Chondrocyte (in vitro differentiated cells): ENCODE results near the gene TELO2. TPM values are rescaled to one million over a fixed set of nuclear protein-coding genes. Genes with fewer than 3 reads are reported as not detected.

Source experiments
- DNase-seq: peaks from one replicate; pipeline ENCODE4 v3.0.0; 2021; ENCODE audit warnings: mixed read lengths, low spot score
- H3K27ac Mint-ChIP-seq: one replicate; pipeline ENCODE4 v1.8.0; 2021; ENCODE audit warnings: mild to moderate bottlenecking, moderate library complexity, mixed read lengths; ENCODE audit not compliant: unreplicated experiment
- H3K27me3 Mint-ChIP-seq: 2 replicates; pipeline ENCODE4 v1.8.0; 2021; ENCODE audit warnings: low read depth, mixed read lengths
- H3K36me3 Mint-ChIP-seq: 2 replicates; pipeline ENCODE4 v1.8.0; 2021; ENCODE audit warnings: low read depth, mixed read lengths
- H3K4me1 Mint-ChIP-seq: 2 replicates; pipeline ENCODE4 v1.8.0; 2021; ENCODE audit warnings: low read depth, mild to moderate bottlenecking, mixed read lengths
- H3K4me3 Mint-ChIP-seq: one replicate; pipeline ENCODE4 v1.8.0; 2021; ENCODE audit warnings: mild to moderate bottlenecking, moderate library complexity, mixed read lengths; ENCODE audit not compliant: unreplicated experiment
- H3K9me3 Mint-ChIP-seq: 2 replicates; pipeline ENCODE4 v1.8.0; 2021; ENCODE audit warnings: low read depth, mixed read lengths
- CTCF ChIP-seq: fragments of 200-600 bp; sonication (generic); IDR thresholded peaks from 2 replicates; pipeline ENCODE4 v1.5.0; 2021; ENCODE audit warnings: antibody characterized with exemption, mild to moderate bottlenecking, moderate library complexity
- total RNA-seq: library from RNA; stranded (reverse); gene quantifications from 3 replicates; pipeline ENCODE4 v1.2.1, GENCODE V29; 2021

The TELO2 gene
- total RNA-seq, 1 donor from 2014 or later = 21.7 TPM

DNA sequence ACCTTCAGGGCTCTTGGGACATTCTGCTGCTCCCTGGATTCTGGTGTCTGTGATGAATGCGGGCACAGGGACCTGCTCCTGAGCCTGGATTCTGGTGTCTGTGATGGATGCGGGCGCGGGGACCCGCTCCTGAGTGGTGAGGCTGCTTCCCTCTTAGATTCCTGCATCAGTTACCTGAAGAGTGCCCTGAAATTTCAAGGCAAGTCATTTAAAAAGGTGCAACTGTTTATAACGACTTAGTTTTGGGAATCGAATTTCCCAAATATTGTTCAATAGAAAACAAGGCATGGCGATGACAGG is 47.3 kb downstream of the TELO2 start:
- Mint-ChIP-seq H3K36me3 (peaks cover 12% of the 10 kb centered on the region), H3K4me3 (no peak overlapping the region), H3K9me3 (no peaks in the 10 kb centered on the region), H3K4me1 (peaks cover 19% of the 10 kb centered on the region), H3K27ac (no peak overlapping the region), H3K27me3 (no peaks in the 10 kb centered on the region)
- no peak for TF ChIP-seq CTCF
- no peak for DNase-seq

- Mint-ChIP-seq H3K27ac (no peak overlapping the region), H3K4me1 (peaks cover 16% of the 10 kb centered on the region), H3K4me3 (no peak overlapping the region), H3K36me3 (peaks cover 11% of the 10 kb centered on the region), H3K27me3 (no peaks in the 10 kb centered on the region), H3K9me3 (no peaks in the 10 kb centered on the region)
- no peak for TF ChIP-seq CTCF
- peak; percentile 69 for DNase-seq
Observed at GRCh38 chr16:1541293-1542165, 48.4 kb downstream of the TELO2 start.

- no peak for DNase-seq
- no peaks in the 10 kb centered on the region for H3K27me3 Mint-ChIP-seq
- no peak overlapping the region for H3K27ac Mint-ChIP-seq
- H3K4me1 Mint-ChIP-seq = peaks cover 12% of the 10 kb centered on the region
- H3K9me3 Mint-ChIP-seq = no peaks in the 10 kb centered on the region
- no peak for TF ChIP-seq CTCF
- H3K4me3 Mint-ChIP-seq = no peak overlapping the region
- H3K36me3 Mint-ChIP-seq = peaks cover 7% of the 10 kb centered on the region
Observed at GRCh38 chr16:1542166-1542500, 49.0 kb downstream of the TELO2 start.

GRCh38 chr16:1542533-1542932 is 49.4 kb downstream of the TELO2 start:
- H3K9me3 Mint-ChIP-seq = no peaks in the 10 kb centered on the region
- H3K27me3 Mint-ChIP-seq = no peaks in the 10 kb centered on the region
- no peak overlapping the region for H3K4me3 Mint-ChIP-seq
- TF ChIP-seq CTCF = no peak
- peaks cover 12% of the 10 kb centered on the region for H3K4me1 Mint-ChIP-seq
- H3K27ac Mint-ChIP-seq = no peak overlapping the region
- peaks cover 6% of the 10 kb centered on the region for H3K36me3 Mint-ChIP-seq
- peak; percentile 70 for DNase-seq

DNA sequence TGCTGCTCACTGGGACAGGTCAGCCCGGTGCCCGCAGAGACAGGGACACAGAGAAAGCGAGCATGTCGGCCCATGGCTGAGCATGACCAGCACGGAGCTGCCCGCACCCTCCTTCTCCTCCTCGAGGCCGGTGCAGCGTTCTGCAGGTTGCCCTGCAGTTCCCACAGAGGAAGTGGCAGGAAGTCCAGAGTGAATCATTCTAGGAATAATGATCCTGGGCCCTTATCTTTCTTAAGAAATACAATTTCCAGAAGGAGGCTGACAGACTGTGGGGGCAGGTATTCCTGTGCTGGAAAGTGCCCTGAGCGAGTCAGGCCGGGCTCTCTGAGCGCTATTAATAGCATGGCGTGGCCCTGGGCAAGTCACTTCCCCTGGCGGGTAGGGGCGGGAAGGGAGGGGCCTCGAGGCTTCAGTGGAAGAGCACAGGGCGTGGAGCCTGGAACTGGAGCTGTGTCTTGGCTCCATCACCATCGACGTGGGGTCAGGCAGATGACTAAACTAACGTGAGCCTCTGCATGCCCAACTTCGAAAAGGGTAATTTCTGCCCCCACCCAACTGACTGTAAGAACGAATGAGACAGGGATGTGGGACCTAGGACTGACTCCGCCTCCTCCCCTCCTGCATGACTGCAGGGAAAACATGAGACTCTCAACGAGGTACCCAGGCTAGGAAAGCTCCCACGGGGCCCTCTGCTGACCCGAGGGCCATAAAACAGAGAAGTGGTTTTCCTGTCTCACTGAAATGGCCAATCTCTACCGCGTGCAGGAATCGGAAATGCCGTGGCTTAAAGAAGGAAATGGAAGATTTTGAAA is 50.1 kb downstream of the TELO2 start:
- Mint-ChIP-seq H3K36me3 (peaks cover 5% of the 10 kb centered on the region), H3K27me3 (no peaks in the 10 kb centered on the region), H3K4me1 (peaks cover 18% of the 10 kb centered on the region), H3K4me3 (no peak overlapping the region), H3K27ac (peak overlapping the region; percentile 24), H3K9me3 (no peaks in the 10 kb centered on the region)
- DNase-seq = no peak
- TF ChIP-seq CTCF = peak; percentile 16
